IMR-90 (cell line): ENCODE data around the gene THAP12. TPM values are rescaled to one million over a fixed set of nuclear protein-coding genes. Genes with fewer than 3 reads are reported as not detected.

Experiments
- ATAC-seq: fragments of 200-7000 bp; cut with Tn5 transposase; 2 replicates; pipeline ENCODE4 v1.9.1; 2020; ENCODE audit warnings: low read depth, mild to moderate bottlenecking, moderate library complexity
- BruUV-seq: library from RNA; stranded (reverse); fragments of 400-500 nt; replicated peaks from 2 replicates; lab custom pipeline; 2021; lab: Mats Ljungman, UMichigan
- CTCF ChIA-PET: fragments of 300-600 bp; formaldehyde crosslinking; extraction: SDS; loops from one replicate; lab custom pipeline; 2021; ENCODE audit warnings: antibody characterized with exemption; lab: Yijun Ruan, JAX
- POLR2A ChIA-PET: fragments of 300-600 bp; sonication (Branson Sonifier 250); formaldehyde crosslinking; loops from one replicate; lab custom pipeline; 2022; ENCODE audit warnings: antibody characterized with exemption; ENCODE audit not compliant: unreplicated experiment; lab: Charles Lee
- DNase-seq: peaks from one replicate; pipeline ENCODE4 v3.0.0; 2013
- H2AFZ ChIP-seq: replicated peaks from 2 replicates; pipeline ENCODE3; 2013; ENCODE audit warnings: low read length, mild to moderate bottlenecking; ENCODE audit not compliant: poor library complexity
- H2AK5ac ChIP-seq: 2 replicates; pipeline ENCODE4 v1.6.1; 2013; ENCODE audit warnings: low read depth, low read length, inconsistent platforms
- H2AK9ac ChIP-seq: replicated peaks from 2 replicates; pipeline ENCODE3; 2013; ENCODE audit warnings: mild to moderate bottlenecking, low read depth, low read length, moderate library complexity; ENCODE audit not compliant: poor library complexity
- H2BK120ac ChIP-seq: 2 replicates; pipeline ENCODE4 v1.6.1; 2013; ENCODE audit warnings: low read depth, low read length, inconsistent platforms
- H2BK15ac ChIP-seq: 3 replicates; pipeline ENCODE4 v1.6.1; 2013; ENCODE audit warnings: low read depth, low read length, inconsistent platforms
- H2BK20ac ChIP-seq: 2 replicates; pipeline ENCODE4 v1.6.1; 2013; ENCODE audit warnings: low read depth, mild to moderate bottlenecking, inconsistent platforms, low read length, moderate library complexity
- H2BK5ac ChIP-seq: 2 replicates; pipeline ENCODE4 v1.6.1; 2013; ENCODE audit warnings: mild to moderate bottlenecking, low read depth, low read length, inconsistent platforms; ENCODE audit not compliant: poor library complexity, severe bottlenecking
- H3K14ac ChIP-seq: replicated peaks from 2 replicates; pipeline ENCODE4 v1.6.1; 2013; ENCODE audit warnings: low read depth, low read length, inconsistent platforms
- H3K18ac ChIP-seq: 2 replicates; pipeline ENCODE4 v1.6.1; 2013; ENCODE audit warnings: low read depth, low read length, control low read depth
- H3K23ac ChIP-seq: 2 replicates; pipeline ENCODE4 v1.6.1; 2013; ENCODE audit warnings: low read depth, low read length, inconsistent platforms
- H3K27ac ChIP-seq: 2 replicates; pipeline ENCODE4 v1.5.1; 2013; ENCODE audit warnings: mild to moderate bottlenecking, control low read depth, low read length; ENCODE audit not compliant: insufficient read depth
- H3K27me3 ChIP-seq: 2 replicates; pipeline ENCODE4 v1.6.1; 2013; ENCODE audit warnings: low read length; ENCODE audit not compliant: control insufficient read depth, insufficient read depth
- H3K36me3 ChIP-seq: 2 replicates; pipeline ENCODE4 v1.6.1; 2013; ENCODE audit warnings: low read length, mixed read lengths; ENCODE audit not compliant: control insufficient read depth, insufficient read depth
- H3K4ac ChIP-seq: 2 replicates; pipeline ENCODE4 v1.6.1; 2013; ENCODE audit warnings: low read depth, low read length, inconsistent platforms
- H3K4me1 ChIP-seq: 2 replicates; pipeline ENCODE4 v1.6.1; 2013; ENCODE audit warnings: low read length, mixed read lengths; ENCODE audit not compliant: control insufficient read depth, insufficient read depth
- H3K4me2 ChIP-seq: 2 replicates; pipeline ENCODE4 v1.6.1; 2013; ENCODE audit warnings: low read depth, mild to moderate bottlenecking, control low read depth, low read length, moderate library complexity
- H3K4me3 ChIP-seq: 2 replicates; pipeline ENCODE4 v1.5.1; 2013; ENCODE audit warnings: low read depth, mild to moderate bottlenecking, control low read depth, low read length, moderate library complexity; ENCODE audit not compliant: insufficient read depth
- H3K56ac ChIP-seq: 2 replicates; pipeline ENCODE4 v1.6.1; 2013; ENCODE audit warnings: low read length, inconsistent platforms; ENCODE audit not compliant: insufficient read depth; ENCODE audit errors: extremely low read depth
- H3K79me1 ChIP-seq, 2 experiments: 2 replicates each; pipeline ENCODE4 v1.6.1; 2013; ENCODE audit warnings: low read length in 2 of 2, inconsistent platforms in 1 of 2, low read depth in 1 of 2
- H3K9ac ChIP-seq: 2 replicates; pipeline ENCODE4 v1.6.1; 2013; ENCODE audit warnings: low read depth, low read length, control low read depth
- H3K9me1 ChIP-seq: 2 replicates; pipeline ENCODE4 v1.6.1; 2013; ENCODE audit warnings: low read length, inconsistent platforms; ENCODE audit not compliant: insufficient read depth
- H3K9me3 ChIP-seq: 2 replicates; pipeline ENCODE4 v1.6.1; 2013; ENCODE audit warnings: low read length; ENCODE audit not compliant: control insufficient read depth, insufficient read depth
- H4K20me1 ChIP-seq: 2 replicates; pipeline ENCODE4 v1.6.1; 2013; ENCODE audit warnings: low read length, inconsistent platforms; ENCODE audit not compliant: insufficient read depth
- H4K5ac ChIP-seq: 2 replicates; pipeline ENCODE4 v1.6.1; 2013; ENCODE audit warnings: mild to moderate bottlenecking, low read depth, low read length, control low read depth
- H4K8ac ChIP-seq, 2 experiments: 2 replicates each; pipeline ENCODE4 v1.6.1; 2013; ENCODE audit warnings: low read depth in 2 of 2, low read length in 2 of 2, control low read depth in 1 of 2, inconsistent platforms in 1 of 2
- H4K91ac ChIP-seq: 2 replicates; pipeline ENCODE4 v1.6.1; 2013; ENCODE audit warnings: low read depth, low read length, inconsistent platforms; ENCODE audit not compliant: insufficient read depth
- CEBPB ChIP-seq: IDR thresholded peaks from 2 replicates; pipeline ENCODE4 v1.6.1; 2012; ENCODE audit warnings: low read depth, low read length, improper control_type of control experiment
- MAFK ChIP-seq: IDR thresholded peaks from 2 replicates; pipeline ENCODE4 v1.6.1; 2012; ENCODE audit warnings: low read depth, low read length, improper control_type of control experiment
- MXI1 ChIP-seq: IDR thresholded peaks from 2 replicates; pipeline ENCODE4 v1.6.1; 2012; ENCODE audit warnings: low read depth, mild to moderate bottlenecking, low read length, moderate library complexity, borderline replicate concordance
- RAD21 ChIP-seq: IDR thresholded peaks from 2 replicates; pipeline ENCODE4 v1.6.1; 2012; ENCODE audit warnings: low read length, improper control_type of control experiment
- RCOR1 ChIP-seq: IDR thresholded peaks from 2 replicates; pipeline ENCODE4 v1.6.1; 2012; ENCODE audit warnings: mild to moderate bottlenecking, low read length, improper control_type of control experiment; ENCODE audit not compliant: insufficient replicate concordance
- WGBS, 2 experiments: methylation state at CpG; one replicate each; pipeline versions ENCODE4 v1.1.5 to v1.1.7; 2013; ENCODE audit warnings: missing lambda C conversion rate in 2 of 2; ENCODE audit not compliant: insufficient read length in 1 of 2; ENCODE audit errors: extremely low coverage in 2 of 2; 5-methylcytosine and 5-hydroxymethylcytosine counted together
- dilution Hi-C: fragments of 300-500 bp; cut with HindIII; formaldehyde crosslinking; loops from one replicate; pipeline ENCODE4 v1.14.3; 2018; ENCODE audit warnings: low sequenced_read_pairs; ENCODE audit not compliant: unreplicated experiment
- in situ Hi-C: fragments of 300-500 bp; cut with MboI; formaldehyde crosslinking; loops from 3 replicates; pipeline ENCODE4 v1.14.3; 2019; ENCODE audit warnings: low sequenced_read_pairs, inconsistent platforms, mixed read lengths
- intact Hi-C: fragments of 100-400 bp; cut with micrococcal nuclease; formaldehyde crosslinking; loops from 2 replicates; pipeline ENCODE4 v1.10.0; 2022
- polyA plus RNA-seq, 3 experiments: library from polyadenylated mRNA; depleted of rRNA; stranded (reverse); fragments of >200 nt; gene quantifications; 2 replicates each; pipeline ENCODE4 v1.2.3, GENCODE V29; 2012; ENCODE audit warnings: low replicate concordance in 1 of 3
- total RNA-seq: library from RNA; depleted of rRNA; stranded (reverse); fragments of >200 nt; gene quantifications from 2 replicates; pipeline ENCODE4 v1.2.3, GENCODE V29; 2012
- TF ChIP-seq, protein P1 (sequence below): conservative IDR thresholded peaks from 2 replicates; pipeline ENCODE4 v1.5.1; 2012; ENCODE audit warnings: mild to moderate bottlenecking, low read depth, low read length, improper control_type of control experiment

The THAP12 gene
- total and polyA plus RNA-seq, 2 of the 4 experiments (the other 2 are of a cell fraction): 25.1 to 27.3 TPM

DNA sequence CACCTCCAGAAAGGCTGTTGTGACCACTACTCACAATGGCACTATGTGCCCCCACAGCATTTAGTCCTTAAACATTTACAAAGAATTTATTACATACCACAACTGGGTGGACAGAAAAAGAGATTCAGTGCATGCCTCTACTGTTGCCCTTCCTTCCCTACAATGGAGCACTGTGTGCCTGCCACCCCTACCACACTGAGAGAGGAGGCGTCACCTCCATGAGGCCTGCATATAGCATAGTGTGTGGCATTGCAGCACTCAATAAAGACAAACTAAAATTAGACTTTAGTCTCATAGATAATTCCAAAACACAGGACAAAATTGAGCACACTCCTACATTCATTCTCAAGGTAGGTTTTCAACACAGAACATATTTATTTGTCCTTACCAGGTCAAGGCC lies 25.8 kb downstream of the THAP12 start:
- H3K9ac ChIP-seq: no peak overlapping the region
- H4K8ac ChIP-seq: no peak overlapping the region
- H4K20me1 ChIP-seq: no peaks in the 10 kb centered on the region
- H2BK15ac ChIP-seq: no peak overlapping the region
- peaks cover 2% of the 10 kb centered on the region; the same call in 1 of the 2 replicates for H3K9me3 ChIP-seq
- H4K91ac ChIP-seq: no peak overlapping the region
- CTCF ChIA-PET: no interaction called here
- WGBS, 2 experiments: no CpG with 5 or more reads among the region's 1 CpG
- no peak overlapping the region for H2BK5ac ChIP-seq
- H2AFZ ChIP-seq: no peak overlapping the region
- H3K27me3 ChIP-seq: no peaks in the 10 kb centered on the region
- H2AK9ac ChIP-seq: no peak overlapping the region
- no peak overlapping the region for H3K23ac ChIP-seq
- H2AK5ac ChIP-seq: no peak overlapping the region
- H3K9me1 ChIP-seq: peaks cover 4% of the 10 kb centered on the region; the same call in 1 of the 2 replicates
- TF ChIP-seq MAFK (no peak), CEBPB (no peak), MXI1 (no peak), RCOR1 (no peak), RAD21 (no peak)
- TF ChIP-seq, protein P1, sequence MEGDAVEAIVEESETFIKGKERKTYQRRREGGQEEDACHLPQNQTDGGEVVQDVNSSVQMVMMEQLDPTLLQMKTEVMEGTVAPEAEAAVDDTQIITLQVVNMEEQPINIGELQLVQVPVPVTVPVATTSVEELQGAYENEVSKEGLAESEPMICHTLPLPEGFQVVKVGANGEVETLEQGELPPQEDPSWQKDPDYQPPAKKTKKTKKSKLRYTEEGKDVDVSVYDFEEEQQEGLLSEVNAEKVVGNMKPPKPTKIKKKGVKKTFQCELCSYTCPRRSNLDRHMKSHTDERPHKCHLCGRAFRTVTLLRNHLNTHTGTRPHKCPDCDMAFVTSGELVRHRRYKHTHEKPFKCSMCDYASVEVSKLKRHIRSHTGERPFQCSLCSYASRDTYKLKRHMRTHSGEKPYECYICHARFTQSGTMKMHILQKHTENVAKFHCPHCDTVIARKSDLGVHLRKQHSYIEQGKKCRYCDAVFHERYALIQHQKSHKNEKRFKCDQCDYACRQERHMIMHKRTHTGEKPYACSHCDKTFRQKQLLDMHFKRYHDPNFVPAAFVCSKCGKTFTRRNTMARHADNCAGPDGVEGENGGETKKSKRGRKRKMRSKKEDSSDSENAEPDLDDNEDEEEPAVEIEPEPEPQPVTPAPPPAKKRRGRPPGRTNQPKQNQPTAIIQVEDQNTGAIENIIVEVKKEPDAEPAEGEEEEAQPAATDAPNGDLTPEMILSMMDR: no peak
- H2BK20ac ChIP-seq: no peak overlapping the region
- in situ Hi-C loops (no loop called here), dilution Hi-C loops (no loop called here), intact Hi-C loops (no loop called here)
- ATAC-seq: no peak
- no peak overlapping the region for H3K4ac ChIP-seq
- H3K14ac ChIP-seq: no peak overlapping the region
- H3K4me1 ChIP-seq: no peaks in the 10 kb centered on the region
- H4K5ac ChIP-seq: no peak overlapping the region
- no peak overlapping the region for H3K27ac ChIP-seq
- no peak overlapping the region for H3K4me3 ChIP-seq
- H3K36me3 ChIP-seq: peaks cover 11% of the 10 kb centered on the region; the same call in 1 of the 2 replicates
- BruUV-seq: no TSS peak
- H3K56ac ChIP-seq: no peak overlapping the region
- no peak overlapping the region for H3K18ac ChIP-seq
- POLR2A ChIA-PET: no interaction called here
- DNase-seq: no peak
- H2BK120ac ChIP-seq: no peak overlapping the region
- H3K79me1 ChIP-seq: peaks cover 11 to 12% of the 10 kb centered on the region in 2 experiments; a peak in 3 of 4 replicates
- no peak overlapping the region for H3K4me2 ChIP-seq
